Activated CD8-positive, alpha-beta memory T cell treated with anti-CD3 and anti-CD28 coated beads, Interleukin-2, amount 10 ng/mL, durations not matched to agents 7 days and 5 days (primary cell): ENCODE results near the gene RMND5A. TPM values are rescaled to one million over a fixed set of nuclear protein-coding genes. Genes with fewer than 3 reads are reported as not detected.
"Not testable (repeated sequence)": the region's sequence is repeated elsewhere in the genome, so short reads cannot be mapped to it uniquely, and the experiment has no call there.

Experiments
- ATAC-seq: fragments of 150-1000 bp; cut with Tn5 transposase; one replicate; pipeline ENCODE4 v1.10.0; 2021; ENCODE audit warnings: moderate library complexity
- CTCF ChIA-PET: fragments of 350-600 bp; sonication (Branson Sonifier 250); formaldehyde crosslinking; loops from one replicate; lab custom pipeline; 2021; ENCODE audit warnings: antibody characterized with exemption; lab: Charles Lee
- DNase-seq: peaks from one replicate; pipeline ENCODE4 v3.0.0-alpha.2; 2020
- H3K27ac Mint-ChIP-seq: one replicate; pipeline ENCODE4 v1.8.0; 2021; ENCODE audit warnings: mild to moderate bottlenecking, mixed read lengths
- H3K27me3 Mint-ChIP-seq: one replicate; pipeline ENCODE4 v1.8.0; 2021; ENCODE audit warnings: mixed read lengths
- H3K36me3 Mint-ChIP-seq: one replicate; pipeline ENCODE4 v1.8.0; 2021; ENCODE audit warnings: mild to moderate bottlenecking, mixed read lengths
- H3K4me1 Mint-ChIP-seq: one replicate; pipeline ENCODE4 v1.8.0; 2021; ENCODE audit warnings: mixed read lengths
- H3K4me3 Mint-ChIP-seq: one replicate; pipeline ENCODE4 v1.8.0; 2021; ENCODE audit warnings: mild to moderate bottlenecking, moderate library complexity, mixed read lengths
- H3K9me3 Mint-ChIP-seq: one replicate; pipeline ENCODE4 v1.8.0; 2022; ENCODE audit warnings: low read depth, mixed read lengths
- total RNA-seq, 2 experiments: library from RNA; stranded (reverse); gene quantifications; one replicate each; pipeline ENCODE4 v1.2.3, GENCODE V29; 2021

The RMND5A gene
- total RNA-seq, 2 experiments from 2014 or later, result 37.0 to 43.2 TPM

GRCh38 chr2:86733528-86733927 lies 13.4 kb downstream of the RMND5A start:
- ATAC-seq, CTCF ChIA-PET, H3K27me3 Mint-ChIP-seq, H3K9me3 Mint-ChIP-seq, DNase-seq, H3K27ac Mint-ChIP-seq, H3K4me1 Mint-ChIP-seq, H3K4me3 Mint-ChIP-seq, H3K36me3 Mint-ChIP-seq: not testable (repeated sequence)

GRCh38 chr2:86734896-86735295 lies 14.8 kb downstream of the RMND5A start:
- H3K9me3 Mint-ChIP-seq, ATAC-seq, H3K36me3 Mint-ChIP-seq, H3K4me3 Mint-ChIP-seq, DNase-seq, H3K27me3 Mint-ChIP-seq, H3K27ac Mint-ChIP-seq, CTCF ChIA-PET, H3K4me1 Mint-ChIP-seq: not testable (repeated sequence)

- H3K4me3 Mint-ChIP-seq, ATAC-seq, CTCF ChIA-PET, H3K27me3 Mint-ChIP-seq, H3K9me3 Mint-ChIP-seq, DNase-seq, H3K27ac Mint-ChIP-seq: not testable (repeated sequence)
- H3K4me1 Mint-ChIP-seq, result peaks cover 10% of the 10 kb centered on the region
- peaks cover 12% of the 10 kb centered on the region for H3K36me3 Mint-ChIP-seq
Observed at GRCh38 chr2:86739485-86739884, 19.4 kb downstream of the RMND5A start.

- peaks cover 14% of the 10 kb centered on the region for H3K36me3 Mint-ChIP-seq
- H3K27me3 Mint-ChIP-seq, DNase-seq, CTCF ChIA-PET, H3K9me3 Mint-ChIP-seq, ATAC-seq, H3K4me3 Mint-ChIP-seq, H3K27ac Mint-ChIP-seq: not testable (repeated sequence)
- H3K4me1 Mint-ChIP-seq, result peaks cover 10% of the 10 kb centered on the region
Observed at GRCh38 chr2:86739889-86740288, 19.8 kb downstream of the RMND5A start.

GRCh38 chr2:86741889-86742498 lies 21.9 kb downstream of the RMND5A start:
- Mint-ChIP-seq H3K27ac (peak overlapping the region; percentile 72), H3K4me1 (peaks cover 18% of the 10 kb centered on the region), H3K36me3 (peaks cover 24% of the 10 kb centered on the region)
- H3K9me3 Mint-ChIP-seq, DNase-seq, CTCF ChIA-PET, H3K27me3 Mint-ChIP-seq, H3K4me3 Mint-ChIP-seq: not testable (repeated sequence)
- ATAC-seq, result peak; percentile 55

GRCh38 chr2:86744152-86744551 lies 24.1 kb downstream of the RMND5A start:
- Mint-ChIP-seq H3K4me3 (no peak overlapping the region), H3K9me3 (no peaks in the 10 kb centered on the region), H3K4me1 (peaks cover 26% of the 10 kb centered on the region), H3K27me3 (no peaks in the 10 kb centered on the region), H3K36me3 (peaks cover 39% of the 10 kb centered on the region), H3K27ac (no peak overlapping the region)
- CTCF ChIA-PET, result no interaction called here
- no peak for DNase-seq
- no peak for ATAC-seq

GRCh38 chr2:86746939-86747338 lies 26.8 kb downstream of the RMND5A start:
- Mint-ChIP-seq H3K27me3 (no peaks in the 10 kb centered on the region), H3K4me1 (peaks cover 36% of the 10 kb centered on the region), H3K4me3 (no peak overlapping the region), H3K9me3 (peaks cover 10% of the 10 kb centered on the region), H3K36me3 (peaks cover 66% of the 10 kb centered on the region), H3K27ac (no peak overlapping the region)
- ATAC-seq (no peak), DNase-seq (no peak)
- CTCF ChIA-PET, result no interaction called here

GRCh38 chr2:86747711-86748639 lies 27.9 kb downstream of the RMND5A start:
- Mint-ChIP-seq H3K4me1 (peaks cover 32% of the 10 kb centered on the region), H3K9me3 (peaks cover 10% of the 10 kb centered on the region), H3K36me3 (peaks cover 72% of the 10 kb centered on the region), H3K4me3 (no peak overlapping the region), H3K27ac (no peak overlapping the region), H3K27me3 (no peaks in the 10 kb centered on the region)
- CTCF ChIA-PET, result interaction anchor here (1.4 to 1.5 kb wide), 2 partner anchors 17 to 19 kb away, joined by 3 to 5 read pairs; no protein-coding TSS in a partner anchor
- ATAC-seq, result no peak
- DNase-seq, result no peak

- no peak overlapping the region for H3K4me3 Mint-ChIP-seq
- H3K27ac Mint-ChIP-seq, result no peak overlapping the region
- peaks cover 76% of the 10 kb centered on the region for H3K36me3 Mint-ChIP-seq
- CTCF ChIA-PET, result no interaction called here
- H3K9me3 Mint-ChIP-seq, result peaks cover 10% of the 10 kb centered on the region
- peaks cover 24% of the 10 kb centered on the region for H3K4me1 Mint-ChIP-seq
- H3K27me3 Mint-ChIP-seq, result no peaks in the 10 kb centered on the region
- DNase-seq (no peak), ATAC-seq (no peak)
Observed at GRCh38 chr2:86750240-86750839, 30.2 kb downstream of the RMND5A start.

GRCh38 chr2:86751778-86752177 lies 31.7 kb downstream of the RMND5A start:
- ATAC-seq (no peak), DNase-seq (no peak)
- peaks cover 82% of the 10 kb centered on the region for H3K36me3 Mint-ChIP-seq
- no peak overlapping the region for H3K4me3 Mint-ChIP-seq
- peaks cover 10% of the 10 kb centered on the region for H3K9me3 Mint-ChIP-seq
- H3K4me1 Mint-ChIP-seq, result peaks cover 19% of the 10 kb centered on the region
- no peaks in the 10 kb centered on the region for H3K27me3 Mint-ChIP-seq
- CTCF ChIA-PET, result no interaction called here
- no peak overlapping the region for H3K27ac Mint-ChIP-seq

- no peaks in the 10 kb centered on the region for H3K27me3 Mint-ChIP-seq
Observed at GRCh38 chr2:86752934-86753333, 32.8 kb downstream of the RMND5A start.

GRCh38 chr2:86753606-86754005 lies 33.5 kb downstream of the RMND5A start:
- H3K4me1 Mint-ChIP-seq, result peaks cover 16% of the 10 kb centered on the region
- H3K9me3 Mint-ChIP-seq, result peaks cover 10% of the 10 kb centered on the region
- CTCF ChIA-PET, result interaction anchor here (1.2 to 1.7 kb wide), 3 partner anchors 8 to 13 kb away, joined by 3 to 10 read pairs (median 4); no protein-coding TSS in a partner anchor
- ATAC-seq (no peak), DNase-seq (no peak)
- no peak overlapping the region for H3K27ac Mint-ChIP-seq
- no peaks in the 10 kb centered on the region for H3K27me3 Mint-ChIP-seq
- no peak overlapping the region for H3K4me3 Mint-ChIP-seq
- peaks cover 73% of the 10 kb centered on the region for H3K36me3 Mint-ChIP-seq

More at GRCh38 chr2:86752934-86753333, 32.8 kb downstream of the RMND5A start:
- H3K4me1 Mint-ChIP-seq, result peaks cover 14% of the 10 kb centered on the region
- H3K27ac Mint-ChIP-seq, result no peak overlapping the region
- ATAC-seq (no peak), DNase-seq (no peak)
- H3K4me3 Mint-ChIP-seq, result no peak overlapping the region
- H3K36me3 Mint-ChIP-seq, result peaks cover 77% of the 10 kb centered on the region
- H3K9me3 Mint-ChIP-seq, result peaks cover 10% of the 10 kb centered on the region
- CTCF ChIA-PET, result interaction anchor here (0.5 kb wide), 1 partner anchor 1241 kb away, joined by 3 read pairs; no protein-coding TSS in a partner anchor

GRCh38 chr2:86758405-86758804 lies 38.3 kb downstream of the RMND5A start:
- no peaks in the 10 kb centered on the region for H3K9me3 Mint-ChIP-seq
- CTCF ChIA-PET, result no interaction called here

More at GRCh38 chr2:86758405-86758804, 38.3 kb downstream of the RMND5A start:
- H3K4me3 Mint-ChIP-seq, result no peak overlapping the region
- no peaks in the 10 kb centered on the region for H3K27me3 Mint-ChIP-seq
- no peak overlapping the region for H3K27ac Mint-ChIP-seq
- peaks cover 32% of the 10 kb centered on the region for H3K4me1 Mint-ChIP-seq
- peaks cover 41% of the 10 kb centered on the region for H3K36me3 Mint-ChIP-seq
- DNase-seq, result no peak
- ATAC-seq, result no peak
